Measurements from ENCODE around the gene EGLN1. TPM values are rescaled to one million over a fixed set of nuclear protein-coding genes. Genes with fewer than 3 reads are reported as not detected.

The EGLN1 gene
- total and polyA plus RNA-seq, 10 of the 15 experiments (the other 5 are each of a cell fraction or from before 2014, with no cell fraction given), result 2.4 to 46.6 (median 8.7) TPM

DNA sequence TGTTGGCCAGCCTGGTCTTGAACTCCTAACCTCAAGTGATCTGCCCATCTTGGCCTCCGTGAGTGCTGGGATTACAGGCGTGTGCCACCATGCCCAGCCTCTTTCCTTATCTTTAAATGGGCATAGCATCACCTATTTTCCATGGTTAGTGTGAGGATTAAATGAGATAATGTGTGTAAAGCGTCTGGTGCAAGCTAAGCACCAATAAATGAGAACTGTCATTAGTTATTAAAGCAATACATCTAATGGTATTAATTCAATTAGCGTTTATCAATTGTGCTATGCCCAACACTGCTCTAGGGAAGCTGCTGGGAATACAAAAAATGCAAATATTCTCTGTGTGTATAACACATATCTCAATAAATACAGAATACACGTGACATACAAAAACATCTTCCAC, 94.5 kb downstream of the EGLN1 start:
- H3K36me3 ChIP-seq (ENCODE audit: control insufficient read depth in 2 of 2, insufficient read depth in 2 of 2, low read length in 1 of 2), result no peaks in the 10 kb centered on the region
- BruUV-seq (replicated peaks), result no TSS peak
- H4K20me1 ChIP-seq (ENCODE audit: control insufficient read depth, insufficient read depth), result no peaks in the 10 kb centered on the region
- H3K79me2 ChIP-seq (ENCODE audit: control insufficient read depth, insufficient read depth, low read length), result peaks cover 3% of the 10 kb centered on the region; the same call in 1 of the 2 replicates
- H3K4me2 ChIP-seq (ENCODE audit: control insufficient read depth, insufficient read depth), result no peak overlapping the region
- CTCF ChIA-PET, result no interaction called here
- H3K4me1 ChIP-seq (ENCODE audit: control insufficient read depth, insufficient read depth, low read length), result peaks cover 8% of the 10 kb centered on the region; the same call in 1 of the 2 replicates
- no peaks in the 10 kb centered on the region for H3K9me3 ChIP-seq (replicated peaks; ENCODE audit: control insufficient read depth, insufficient read depth, low read length)
- WGBS (ENCODE audit: insufficient coverage, insufficient replicate concordance, low lambda C conversion rate, missing lambda C conversion rate), result 86% methylated on average over 5 of the region's 5 CpGs
- no peak overlapping the region for H3K27ac ChIP-seq (ENCODE audit: control insufficient read depth, insufficient read depth)
- no peak for ATAC-seq
- FAIRE-seq, result no peak
- RAD21 ChIA-PET (ENCODE audit: unreplicated experiment), result no interaction called here
- DNase-seq (ENCODE audit: low read depth, low spot score), result no peak
- no peak overlapping the region for H2AFZ ChIP-seq (ENCODE audit: control insufficient read depth, low read depth, low read length)
- intact Hi-C loops (cut with micrococcal nuclease; ENCODE audit: unreplicated experiment), result no loop called here
- H3K27me3 ChIP-seq (replicated peaks in 1 of 2; ENCODE audit: control insufficient read depth in 2 of 2, insufficient read depth in 2 of 2, low read length in 1 of 2), result no peaks in the 10 kb centered on the region
- POLR2A ChIA-PET, result no interaction called here
- H3K9ac ChIP-seq (ENCODE audit: control insufficient read depth, insufficient read depth, low read length), result no peak overlapping the region
- in situ Hi-C loops (cut with MboI), result no loop called here
- SMC1A ChIA-PET (ENCODE audit: uncharacterized antibody, unreplicated experiment), result no interaction called here
- no peak overlapping the region for H3K4me3 ChIP-seq
- TF ChIP-seq NFIC (IDR thresholded peaks at IDR 0.05; ENCODE audit: low read depth, low read length) (no peak), NR2C2 (IDR thresholded peaks at IDR 0.05; ENCODE audit: borderline replicate concordance, control insufficient read depth, insufficient read length, low read depth) (no peak), SP1 (IDR thresholded peaks at IDR 0.05; ENCODE audit: low read depth, low read length) (no peak), BACH1 (IDR thresholded peaks at IDR 0.05; ENCODE audit: borderline replicate concordance) (no peak), IKZF1 (conservative IDR thresholded peaks at IDR 0.05) (no peak), HDAC2 (IDR thresholded peaks at IDR 0.05) (no peak), ZNF24 (IDR thresholded peaks at IDR 0.05) (no peak), TAF1 (IDR thresholded peaks at IDR 0.05; ENCODE audit: borderline replicate concordance, low read depth, low read length) (no peak), FOS (IDR thresholded peaks at IDR 0.05; ENCODE audit: borderline replicate concordance, extremely low read depth, insufficient read length) (no peak), BHLHE40 (IDR thresholded peaks at IDR 0.05; ENCODE audit: borderline replicate concordance in 1 of 2, low read depth in 2 of 2, low read length in 1 of 2) (no peak), BRCA1 (IDR thresholded peaks at IDR 0.05; ENCODE audit: low read depth, low read length) (no peak)
- TF ChIP-seq, protein P1, sequence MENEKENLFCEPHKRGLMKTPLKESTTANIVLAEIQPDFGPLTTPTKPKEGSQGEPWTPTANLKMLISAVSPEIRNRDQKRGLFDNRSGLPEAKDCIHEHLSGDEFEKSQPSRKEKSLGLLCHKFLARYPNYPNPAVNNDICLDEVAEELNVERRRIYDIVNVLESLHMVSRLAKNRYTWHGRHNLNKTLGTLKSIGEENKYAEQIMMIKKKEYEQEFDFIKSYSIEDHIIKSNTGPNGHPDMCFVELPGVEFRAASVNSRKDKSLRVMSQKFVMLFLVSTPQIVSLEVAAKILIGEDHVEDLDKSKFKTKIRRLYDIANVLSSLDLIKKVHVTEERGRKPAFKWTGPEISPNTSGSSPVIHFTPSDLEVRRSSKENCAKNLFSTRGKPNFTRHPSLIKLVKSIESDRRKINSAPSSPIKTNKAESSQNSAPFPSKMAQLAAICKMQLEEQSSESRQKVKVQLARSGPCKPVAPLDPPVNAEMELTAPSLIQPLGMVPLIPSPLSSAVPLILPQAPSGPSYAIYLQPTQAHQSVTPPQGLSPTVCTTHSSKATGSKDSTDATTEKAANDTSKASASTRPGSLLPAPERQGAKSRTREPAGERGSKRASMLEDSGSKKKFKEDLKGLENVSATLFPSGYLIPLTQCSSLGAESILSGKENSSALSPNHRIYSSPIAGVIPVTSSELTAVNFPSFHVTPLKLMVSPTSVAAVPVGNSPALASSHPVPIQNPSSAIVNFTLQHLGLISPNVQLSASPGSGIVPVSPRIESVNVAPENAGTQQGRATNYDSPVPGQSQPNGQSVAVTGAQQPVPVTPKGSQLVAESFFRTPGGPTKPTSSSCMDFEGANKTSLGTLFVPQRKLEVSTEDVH (IDR thresholded peaks at IDR 0.05; ENCODE audit: low read depth, partially characterized antibody), result no peak
- TF ChIP-seq, protein P2, sequence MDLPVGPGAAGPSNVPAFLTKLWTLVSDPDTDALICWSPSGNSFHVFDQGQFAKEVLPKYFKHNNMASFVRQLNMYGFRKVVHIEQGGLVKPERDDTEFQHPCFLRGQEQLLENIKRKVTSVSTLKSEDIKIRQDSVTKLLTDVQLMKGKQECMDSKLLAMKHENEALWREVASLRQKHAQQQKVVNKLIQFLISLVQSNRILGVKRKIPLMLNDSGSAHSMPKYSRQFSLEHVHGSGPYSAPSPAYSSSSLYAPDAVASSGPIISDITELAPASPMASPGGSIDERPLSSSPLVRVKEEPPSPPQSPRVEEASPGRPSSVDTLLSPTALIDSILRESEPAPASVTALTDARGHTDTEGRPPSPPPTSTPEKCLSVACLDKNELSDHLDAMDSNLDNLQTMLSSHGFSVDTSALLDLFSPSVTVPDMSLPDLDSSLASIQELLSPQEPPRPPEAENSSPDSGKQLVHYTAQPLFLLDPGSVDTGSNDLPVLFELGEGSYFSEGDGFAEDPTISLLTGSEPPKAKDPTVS (IDR thresholded peaks at IDR 0.05; ENCODE audit: low read depth, low read length), result no peak
- TF ChIP-seq, protein P3, sequence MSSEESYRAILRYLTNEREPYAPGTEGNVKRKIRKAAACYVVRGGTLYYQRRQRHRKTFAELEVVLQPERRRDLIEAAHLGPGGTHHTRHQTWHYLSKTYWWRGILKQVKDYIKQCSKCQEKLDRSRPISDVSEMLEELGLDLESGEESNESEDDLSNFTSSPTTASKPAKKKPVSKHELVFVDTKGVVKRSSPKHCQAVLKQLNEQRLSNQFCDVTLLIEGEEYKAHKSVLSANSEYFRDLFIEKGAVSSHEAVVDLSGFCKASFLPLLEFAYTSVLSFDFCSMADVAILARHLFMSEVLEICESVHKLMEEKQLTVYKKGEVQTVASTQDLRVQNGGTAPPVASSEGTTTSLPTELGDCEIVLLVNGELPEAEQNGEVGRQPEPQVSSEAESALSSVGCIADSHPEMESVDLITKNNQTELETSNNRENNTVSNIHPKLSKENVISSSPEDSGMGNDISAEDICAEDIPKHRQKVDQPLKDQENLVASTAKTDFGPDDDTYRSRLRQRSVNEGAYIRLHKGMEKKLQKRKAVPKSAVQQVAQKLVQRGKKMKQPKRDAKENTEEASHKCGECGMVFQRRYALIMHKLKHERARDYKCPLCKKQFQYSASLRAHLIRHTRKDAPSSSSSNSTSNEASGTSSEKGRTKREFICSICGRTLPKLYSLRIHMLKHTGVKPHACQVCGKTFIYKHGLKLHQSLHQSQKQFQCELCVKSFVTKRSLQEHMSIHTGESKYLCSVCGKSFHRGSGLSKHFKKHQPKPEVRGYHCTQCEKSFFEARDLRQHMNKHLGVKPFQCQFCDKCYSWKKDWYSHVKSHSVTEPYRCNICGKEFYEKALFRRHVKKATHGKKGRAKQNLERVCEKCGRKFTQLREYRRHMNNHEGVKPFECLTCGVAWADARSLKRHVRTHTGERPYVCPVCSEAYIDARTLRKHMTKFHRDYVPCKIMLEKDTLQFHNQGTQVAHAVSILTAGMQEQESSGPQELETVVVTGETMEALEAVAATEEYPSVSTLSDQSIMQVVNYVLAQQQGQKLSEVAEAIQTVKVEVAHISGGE (CRISPR knock-in tag; IDR thresholded peaks at IDR 0.05), result no peak
- TF ChIP-seq, protein P4, sequence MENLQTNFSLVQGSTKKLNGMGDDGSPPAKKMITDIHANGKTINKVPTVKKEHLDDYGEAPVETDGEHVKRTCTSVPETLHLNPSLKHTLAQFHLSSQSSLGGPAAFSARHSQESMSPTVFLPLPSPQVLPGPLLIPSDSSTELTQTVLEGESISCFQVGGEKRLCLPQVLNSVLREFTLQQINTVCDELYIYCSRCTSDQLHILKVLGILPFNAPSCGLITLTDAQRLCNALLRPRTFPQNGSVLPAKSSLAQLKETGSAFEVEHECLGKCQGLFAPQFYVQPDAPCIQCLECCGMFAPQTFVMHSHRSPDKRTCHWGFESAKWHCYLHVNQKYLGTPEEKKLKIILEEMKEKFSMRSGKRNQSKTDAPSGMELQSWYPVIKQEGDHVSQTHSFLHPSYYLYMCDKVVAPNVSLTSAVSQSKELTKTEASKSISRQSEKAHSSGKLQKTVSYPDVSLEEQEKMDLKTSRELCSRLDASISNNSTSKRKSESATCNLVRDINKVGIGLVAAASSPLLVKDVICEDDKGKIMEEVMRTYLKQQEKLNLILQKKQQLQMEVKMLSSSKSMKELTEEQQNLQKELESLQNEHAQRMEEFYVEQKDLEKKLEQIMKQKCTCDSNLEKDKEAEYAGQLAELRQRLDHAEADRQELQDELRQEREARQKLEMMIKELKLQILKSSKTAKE (IDR thresholded peaks at IDR 0.05; ENCODE audit: low read depth, poor library complexity, severe bottlenecking), result no peak

All from GM12878 (cell line).